Caco-2 (cell line): ENCODE measurements around the gene TENM4. TPM values are rescaled to one million over a fixed set of nuclear protein-coding genes. Genes with fewer than 3 reads are reported as not detected.

Source experiments
- BruUV-seq: library from RNA; stranded (reverse); fragments of 400-500 nt; replicated peaks from 2 replicates; lab custom pipeline; 2021; lab: Mats Ljungman, UMichigan
- CTCF ChIA-PET: fragments of 300-600 bp; sonication (Branson Sonifier 250); formaldehyde crosslinking; loops from one replicate; lab custom pipeline; 2022; ENCODE audit warnings: antibody characterized with exemption; lab: Charles Lee
- POLR2A ChIA-PET: fragments of 300-600 bp; sonication (Branson Sonifier 250); formaldehyde crosslinking; loops from one replicate; lab custom pipeline; 2022; ENCODE audit warnings: antibody characterized with exemption; lab: Charles Lee
- DNase-seq, 2 experiments: peaks; one replicate each; pipeline versions ENCODE4 v3.0.0 to v3.0.0-alpha.2; 2020 to 2022
- H3K27me3 ChIP-seq: replicated peaks from 2 replicates; pipeline ENCODE4 v1.6.0; 2011; ENCODE audit warnings: low read length; ENCODE audit not compliant: control insufficient read depth, insufficient read depth
- H3K36me3 ChIP-seq: 2 replicates; pipeline ENCODE4 v1.5.1; 2011; ENCODE audit warnings: low read length; ENCODE audit not compliant: control insufficient read depth, insufficient read depth
- H3K4me1 ChIP-seq: fragments of 250-450 bp; sonication (Bioruptor Pico); 2 replicates; pipeline ENCODE4 v1.5.1; 2020; ENCODE audit warnings: mild to moderate bottlenecking
- H3K4me3 ChIP-seq: 2 replicates; pipeline ENCODE4 v1.5.1; 2011; ENCODE audit warnings: low read depth, mild to moderate bottlenecking, control low read depth, low read length
- H3K9me3 ChIP-seq: fragments of 250-450 bp; sonication (Bioruptor Pico); 2 replicates; pipeline ENCODE4 v1.5.1; 2020; ENCODE audit warnings: mild to moderate bottlenecking, moderate library complexity
- H3K27ac Mint-ChIP-seq: one replicate; pipeline ENCODE4 v1.8.0; 2022; ENCODE audit warnings: mixed read lengths; ENCODE audit not compliant: unreplicated experiment
- H3K27me3 Mint-ChIP-seq: one replicate; pipeline ENCODE4 v1.8.0; 2022; ENCODE audit warnings: mixed read lengths; ENCODE audit not compliant: insufficient read depth, unreplicated experiment
- H3K36me3 Mint-ChIP-seq: one replicate; pipeline ENCODE4 v1.8.0; 2022; ENCODE audit warnings: mild to moderate bottlenecking, mixed read lengths; ENCODE audit not compliant: insufficient read depth, unreplicated experiment
- H3K4me1 Mint-ChIP-seq: one replicate; pipeline ENCODE4 v1.8.0; 2022; ENCODE audit warnings: low read depth, mixed read lengths; ENCODE audit not compliant: unreplicated experiment
- H3K4me3 Mint-ChIP-seq: one replicate; pipeline ENCODE4 v1.8.0; 2022; ENCODE audit warnings: mild to moderate bottlenecking, moderate library complexity, mixed read lengths; ENCODE audit not compliant: unreplicated experiment
- H3K9me3 Mint-ChIP-seq: one replicate; pipeline ENCODE4 v1.8.0; 2022; ENCODE audit warnings: mixed read lengths; ENCODE audit not compliant: unreplicated experiment
- CTCF ChIP-seq, 2 experiments: fragments of 200-600 bp in 1 of 2; IDR thresholded peaks; 1 replicate in 1 of 2; 2 replicates in 1 of 2; pipeline versions ENCODE4 v1.5.1 to v1.8.0; 2011 to 2022; ENCODE audit warnings: antibody characterized with exemption in 1 of 2, control low read depth in 1 of 2, inconsistent platforms in 1 of 2, low read depth in 1 of 2, low read length in 1 of 2, mild to moderate bottlenecking in 1 of 2, moderate library complexity in 1 of 2; ENCODE audit not compliant: insufficient read depth in 1 of 2, severe bottlenecking in 1 of 2, unreplicated experiment in 1 of 2
- intact Hi-C: fragments of 100-400 bp; cut with micrococcal nuclease; formaldehyde crosslinking; loops from one replicate; pipeline ENCODE4 v1.10.0; 2022; ENCODE audit not compliant: unreplicated experiment
- total RNA-seq: library from RNA; stranded (reverse); gene quantifications from 2 replicates; pipeline ENCODE4 v1.2.3, GENCODE V29; 2022

TENM4 gene
- total RNA-seq, 1 experiment from 2014 or later = 1.1 TPM

- TF ChIP-seq CTCF (IDR thresholded peaks at IDR 0.05; ENCODE audit: insufficient read depth in 1 of 2, low read depth in 1 of 2, low read length in 1 of 2, severe bottlenecking in 1 of 2, unreplicated experiment in 1 of 2) = no peak
- Mint-ChIP-seq H3K27ac (no peak overlapping the region), H3K9me3 (no peaks in the 10 kb centered on the region), H3K27me3 (peaks cover 27% of the 10 kb centered on the region), H3K36me3 (no peaks in the 10 kb centered on the region), H3K4me3 (no peak overlapping the region), H3K4me1 (peaks cover 7% of the 10 kb centered on the region)
- no peak for DNase-seq
- no TSS peak for BruUV-seq
- no peaks in the 10 kb centered on the region for H3K36me3 ChIP-seq
- intact Hi-C loops = no loop called here
- H3K4me3 ChIP-seq = no peak overlapping the region
- no peaks in the 10 kb centered on the region for H3K4me1 ChIP-seq
- H3K27me3 ChIP-seq = no peaks in the 10 kb centered on the region
- CTCF ChIA-PET = no interaction called here
- no peaks in the 10 kb centered on the region for H3K9me3 ChIP-seq
- POLR2A ChIA-PET = no interaction called here
Measured at GRCh38 chr11:79312617-79313529, 128.0 kb downstream of the TENM4 start.

DNA sequence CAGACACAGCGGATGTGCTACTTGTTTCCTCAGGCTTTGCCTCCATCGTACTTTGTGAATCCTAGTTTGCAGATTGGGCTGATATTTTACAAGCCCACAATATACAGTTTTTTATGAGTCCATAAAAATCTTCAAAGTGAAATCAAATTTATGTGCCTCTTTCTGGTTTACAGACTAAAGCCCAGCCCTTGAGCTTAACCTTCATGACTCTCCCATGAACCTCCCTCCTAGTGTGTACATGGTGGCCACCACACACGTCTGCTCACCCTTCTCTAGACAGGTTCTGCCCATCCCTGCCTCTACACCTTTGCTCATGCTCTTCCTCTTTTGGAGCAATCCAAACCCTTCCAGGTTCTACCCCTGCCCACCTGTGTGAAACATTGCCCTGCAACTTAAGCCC is 129.4 kb downstream of the TENM4 start:
- POLR2A ChIA-PET = no interaction called here
- CTCF ChIA-PET = no interaction called here
- H3K4me3 Mint-ChIP-seq = no peak overlapping the region
- no peaks in the 10 kb centered on the region for H3K36me3 ChIP-seq
- DNase-seq = no peak
- peaks cover 10% of the 10 kb centered on the region for H3K9me3 Mint-ChIP-seq
- BruUV-seq = no TSS peak
- no peaks in the 10 kb centered on the region for H3K27me3 ChIP-seq
- no peak overlapping the region for H3K27ac Mint-ChIP-seq
- no peak for TF ChIP-seq CTCF (IDR thresholded peaks at IDR 0.05; ENCODE audit: insufficient read depth in 1 of 2, low read depth in 1 of 2, low read length in 1 of 2, severe bottlenecking in 1 of 2, unreplicated experiment in 1 of 2)
- H3K36me3 Mint-ChIP-seq = no peaks in the 10 kb centered on the region
- intact Hi-C loops = no loop called here
- H3K4me1 ChIP-seq = no peaks in the 10 kb centered on the region
- H3K9me3 ChIP-seq = no peaks in the 10 kb centered on the region
- peaks cover 31% of the 10 kb centered on the region for H3K27me3 Mint-ChIP-seq
- peaks cover 7% of the 10 kb centered on the region for H3K4me1 Mint-ChIP-seq
- H3K4me3 ChIP-seq = no peak overlapping the region

DNA sequence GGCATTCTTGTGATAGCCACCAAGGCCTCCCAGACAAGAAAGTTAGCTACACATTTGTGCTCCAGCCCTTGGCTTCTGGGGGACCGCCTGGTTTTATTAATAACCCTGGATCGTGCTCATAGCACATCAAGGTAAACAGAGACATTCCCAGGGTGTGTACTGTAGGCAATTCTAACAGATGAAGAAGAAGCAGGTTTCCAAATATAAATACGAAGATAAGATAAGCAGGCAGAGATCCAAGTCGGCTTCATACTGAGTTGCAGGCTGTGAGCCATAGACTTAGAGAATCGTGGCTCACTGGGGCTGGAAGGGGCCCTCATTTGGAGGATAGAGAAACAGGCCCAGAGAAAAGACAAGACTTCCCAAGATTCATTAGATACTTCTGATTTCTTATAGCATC is 131.4 kb downstream of the TENM4 start:
- Mint-ChIP-seq H3K4me1 (peaks cover 7% of the 10 kb centered on the region), H3K36me3 (no peaks in the 10 kb centered on the region), H3K4me3 (no peak overlapping the region), H3K27ac (no peak overlapping the region), H3K9me3 (peaks cover 10% of the 10 kb centered on the region), H3K27me3 (peaks cover 26% of the 10 kb centered on the region)
- Histone ChIP-seq H3K9me3 (no peaks in the 10 kb centered on the region), H3K4me3 (no peak overlapping the region), H3K4me1 (no peaks in the 10 kb centered on the region), H3K36me3 (no peaks in the 10 kb centered on the region), H3K27me3 (0 out of 2 replicates have a peak, but pooled peaks cover 1% of the 10 kb centered on the region)
- POLR2A ChIA-PET = no interaction called here
- intact Hi-C loops = no loop called here
- CTCF ChIA-PET = interaction anchor here (0.7 kb wide), 1 partner anchor 83 kb away, joined by 3 read pairs; no protein-coding TSS in a partner anchor
- no TSS peak for BruUV-seq
- DNase-seq = no peak
- no peak for TF ChIP-seq CTCF (IDR thresholded peaks at IDR 0.05; ENCODE audit: insufficient read depth in 1 of 2, low read depth in 1 of 2, low read length in 1 of 2, severe bottlenecking in 1 of 2, unreplicated experiment in 1 of 2)
